OCI-LY3 (cell line): ENCODE measurements around the gene CACNA1B.

ENCODE experiments used
- H2AFZ ChIP-seq: fragments of 200-600, 300-600 bp; shearing (Covaris generic); 2 replicates; pipeline ENCODE4 v1.6.0; 2014; ENCODE audit warnings: antibody characterized with exemption, low read depth, low read length
- H3K27ac ChIP-seq: fragments of 200-600, 300-600 bp; sonication (generic); 2 replicates; pipeline ENCODE4 v1.5.1; 2014; ENCODE audit warnings: mild to moderate bottlenecking, low read length, moderate library complexity, mixed read lengths
- H3K27me3 ChIP-seq: fragments of 200-600, 300-600 bp; sonication (generic); 2 replicates; pipeline ENCODE4 v1.6.1; 2014; ENCODE audit warnings: low read depth, low read length, mixed read lengths
- H3K36me3 ChIP-seq: fragments of 200-600, 300-600 bp; sonication (generic); replicated peaks from 2 replicates; pipeline ENCODE3; 2014; ENCODE audit warnings: low read depth, low read length, mixed read lengths
- H3K4me1 ChIP-seq: fragments of 300-600, 200-600 bp; sonication (generic); 2 replicates; pipeline ENCODE4 v1.6.1; 2014; ENCODE audit warnings: low read length, mixed read lengths
- H3K4me2 ChIP-seq: fragments of 200-600, 300-600 bp; sonication (generic); 2 replicates; pipeline ENCODE4 v1.6.1; 2014; ENCODE audit warnings: low read length, mixed read lengths
- H3K4me3 ChIP-seq: fragments of 300-600, 200-600 bp; sonication (generic); 2 replicates; pipeline ENCODE4 v1.5.1; 2014; ENCODE audit warnings: antibody characterized with exemption, mild to moderate bottlenecking, low read length, moderate library complexity
- H3K79me2 ChIP-seq: fragments of 300-600, 200-600 bp; shearing (Covaris generic); 2 replicates; pipeline ENCODE4 v1.6.1; 2014; ENCODE audit warnings: mild to moderate bottlenecking, low read length, mixed read lengths
- H3K9ac ChIP-seq: fragments of 300-600, 200-600 bp; shearing (Covaris generic); 2 replicates; pipeline ENCODE4 v1.6.0; 2014; ENCODE audit warnings: mild to moderate bottlenecking, low read length, moderate library complexity
- H3K9me3 ChIP-seq: fragments of 200-600, 300-600 bp; shearing (Covaris generic); 2 replicates; pipeline ENCODE4 v1.6.1; 2014; ENCODE audit warnings: low read length, mixed read lengths; ENCODE audit not compliant: insufficient read depth
- H4K20me1 ChIP-seq: fragments of 200-600, 300-600 bp; sonication (generic); 2 replicates; pipeline ENCODE4 v1.6.1; 2016; ENCODE audit warnings: low read length, mixed read lengths; ENCODE audit not compliant: insufficient read depth
- CTCF ChIP-seq: fragments of 200-600, 300-600 bp; sonication (generic); IDR thresholded peaks from 2 replicates; pipeline ENCODE4 v1.5.1; 2014; ENCODE audit warnings: antibody characterized with exemption, low read length, low read depth
- EZH2phosphoT487 ChIP-seq: fragments of 200-600 bp; shearing (Covaris generic); IDR thresholded peaks from 2 replicates; pipeline ENCODE4 v1.6.1; 2018; ENCODE audit warnings: antibody characterized with exemption, mixed run types, low read depth

CACNA1B gene

GRCh38 chr9:137948642-137949041, 71.1 kb downstream of the CACNA1B start:
- Histone ChIP-seq H3K36me3 (peaks cover 79% of the 10 kb centered on the region), H2AFZ (no peak overlapping the region), H3K4me2 (no peak overlapping the region), H3K79me2 (peaks cover 94% of the 10 kb centered on the region), H3K27ac (no peak overlapping the region), H3K27me3 (no peaks in the 10 kb centered on the region), H3K9ac (no peak overlapping the region), H3K4me3 (no peak overlapping the region), H4K20me1 (peaks cover 79% of the 10 kb centered on the region), H3K4me1 (no peaks in the 10 kb centered on the region), H3K9me3 (peaks cover 11% of the 10 kb centered on the region)
- TF ChIP-seq CTCF (no peak), EZH2phosphoT487 (no peak)

GRCh38 chr9:137949260-137949659, 71.7 kb downstream of the CACNA1B start:
- peaks cover 73% of the 10 kb centered on the region for H3K36me3 ChIP-seq
- H3K4me2 ChIP-seq: no peak overlapping the region
- peaks cover 85% of the 10 kb centered on the region for H4K20me1 ChIP-seq
- H3K4me3 ChIP-seq: no peak overlapping the region
- H3K27me3 ChIP-seq: no peaks in the 10 kb centered on the region
- no peak overlapping the region for H2AFZ ChIP-seq
- peaks cover 88% of the 10 kb centered on the region for H3K79me2 ChIP-seq
- H3K4me1 ChIP-seq: no peaks in the 10 kb centered on the region
- no peak for TF ChIP-seq EZH2phosphoT487
- TF ChIP-seq CTCF: no peak
- H3K27ac ChIP-seq: no peak overlapping the region
- peaks cover 7% of the 10 kb centered on the region for H3K9me3 ChIP-seq
- no peak overlapping the region for H3K9ac ChIP-seq

- Histone ChIP-seq H2AFZ (no peak overlapping the region), H3K36me3 (peaks cover 64% of the 10 kb centered on the region), H3K9me3 (no peaks in the 10 kb centered on the region), H3K27me3 (no peaks in the 10 kb centered on the region), H4K20me1 (peaks cover 93% of the 10 kb centered on the region), H3K9ac (no peak overlapping the region), H3K27ac (no peak overlapping the region), H3K4me3 (no peak overlapping the region), H3K4me1 (no peaks in the 10 kb centered on the region), H3K4me2 (no peak overlapping the region), H3K79me2 (peaks cover 73% of the 10 kb centered on the region)
- no peak for TF ChIP-seq EZH2phosphoT487
- TF ChIP-seq CTCF: no peak
Observed at GRCh38 chr9:137951107-137951506, 73.5 kb downstream of the CACNA1B start.

DNA sequence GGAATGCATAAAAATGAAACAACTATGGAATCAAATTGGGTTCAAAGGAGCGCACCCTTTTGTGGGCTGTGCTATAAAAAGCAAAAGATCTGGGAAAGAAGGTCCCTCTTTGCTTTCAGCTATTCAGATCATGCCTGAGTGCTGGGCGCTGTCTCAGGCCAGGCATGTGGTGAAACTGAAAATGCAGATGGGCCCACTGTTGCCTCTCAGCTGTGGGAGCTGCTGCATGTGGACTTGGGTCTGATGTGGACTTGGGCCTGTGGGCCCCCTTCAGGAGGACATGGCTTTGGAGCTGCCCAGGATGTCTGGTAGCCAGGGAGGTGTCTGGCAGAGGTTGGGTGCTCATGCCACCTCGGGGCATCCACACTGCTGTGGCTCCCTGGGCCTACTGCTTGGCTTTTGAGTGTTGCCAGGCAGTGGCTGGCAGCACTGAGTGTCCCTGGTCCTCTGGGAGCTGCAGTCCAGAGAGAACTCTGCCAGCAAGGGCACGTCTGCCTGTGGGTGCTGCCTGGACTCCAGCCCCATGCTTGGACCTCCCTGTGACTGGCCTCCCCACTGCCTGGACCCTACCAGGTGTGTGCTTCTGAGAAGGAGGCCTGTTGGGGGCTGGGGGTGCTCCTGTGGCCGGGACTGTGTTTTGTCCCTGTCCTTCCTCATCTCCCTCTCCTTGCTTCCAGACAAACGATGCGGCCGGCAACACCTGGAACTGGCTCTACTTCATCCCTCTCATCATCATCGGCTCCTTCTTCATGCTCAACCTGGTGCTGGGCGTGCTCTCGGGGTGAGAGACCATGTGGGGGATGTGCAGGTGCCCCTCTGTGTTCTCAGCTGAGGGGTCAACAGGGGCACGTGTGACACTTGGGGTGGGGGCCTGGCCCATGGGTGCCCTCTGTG, 74.3 kb downstream of the CACNA1B start:
- Histone ChIP-seq H3K4me2 (no peak overlapping the region), H3K36me3 (peaks cover 59% of the 10 kb centered on the region), H4K20me1 (peaks cover 89% of the 10 kb centered on the region), H3K27ac (no peak overlapping the region), H3K79me2 (peaks cover 68% of the 10 kb centered on the region), H3K9me3 (no peaks in the 10 kb centered on the region), H3K27me3 (no peaks in the 10 kb centered on the region), H3K4me1 (no peaks in the 10 kb centered on the region), H3K9ac (no peak overlapping the region), H3K4me3 (no peak overlapping the region), H2AFZ (no peak overlapping the region)
- TF ChIP-seq CTCF (no peak), EZH2phosphoT487 (no peak)
